ENCODE measurements around the gene DALRD3.

Gene DALRD3

GRCh38 chr3:48970586-48970985 lies 47.8 kb downstream of the DALRD3 start:
- no peak overlapping the region for H3K4me3 Mint-ChIP-seq
- no peak for TF ChIP-seq CTCF (IDR thresholded peaks at IDR 0.05)
- no peak overlapping the region for H3K27ac Mint-ChIP-seq
- no peaks in the 10 kb centered on the region for H3K4me1 Mint-ChIP-seq
- no peaks in the 10 kb centered on the region for H3K9me3 Mint-ChIP-seq
- H3K36me3 Mint-ChIP-seq (ENCODE audit: low read depth) = peaks cover 78% of the 10 kb centered on the region
- no peak for DNase-seq
- peaks cover 3% of the 10 kb centered on the region for H3K27me3 Mint-ChIP-seq (ENCODE audit: low read depth, poor library complexity)

- Mint-ChIP-seq H3K9me3 (no peaks in the 10 kb centered on the region), H3K4me3 (no peak overlapping the region), H3K27me3 (ENCODE audit: low read depth, poor library complexity) (peaks cover 3% of the 10 kb centered on the region), H3K36me3 (ENCODE audit: low read depth) (peaks cover 80% of the 10 kb centered on the region), H3K4me1 (no peaks in the 10 kb centered on the region), H3K27ac (peak overlapping the region; percentile 89)
- TF ChIP-seq CTCF (IDR thresholded peaks at IDR 0.05) = no peak
- no peak for DNase-seq
Measured at GRCh38 chr3:48966876-48967361, 51.5 kb downstream of the DALRD3 start.

DNA sequence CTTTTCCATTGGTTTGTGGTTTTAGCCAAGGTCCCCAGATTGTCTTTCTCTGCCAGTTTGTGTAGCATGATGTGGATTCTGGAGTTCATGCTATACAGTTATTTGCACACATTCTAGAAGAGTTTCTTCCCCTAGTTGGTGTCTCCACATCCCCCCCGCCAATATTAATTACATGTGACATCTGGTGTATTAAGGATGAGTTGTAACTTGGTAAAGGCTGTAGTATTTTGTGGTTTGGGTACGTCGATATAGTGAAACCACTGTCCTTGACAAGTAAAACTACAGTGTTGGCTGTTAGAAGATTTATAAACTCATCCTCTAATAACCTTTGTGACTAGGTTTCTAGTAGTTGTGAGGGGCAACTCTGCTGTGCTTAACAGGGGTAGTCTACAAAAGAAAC lies 52.0 kb downstream of the DALRD3 start:
- no peak overlapping the region for H3K4me3 Mint-ChIP-seq
- peak overlapping the region; percentile 71 for H3K27ac Mint-ChIP-seq
- TF ChIP-seq CTCF (IDR thresholded peaks at IDR 0.05) = no peak
- H3K9me3 Mint-ChIP-seq = no peaks in the 10 kb centered on the region
- no peak for DNase-seq
- H3K4me1 Mint-ChIP-seq = no peaks in the 10 kb centered on the region
- peaks cover 3% of the 10 kb centered on the region for H3K27me3 Mint-ChIP-seq (ENCODE audit: low read depth, poor library complexity)
- peaks cover 74% of the 10 kb centered on the region for H3K36me3 Mint-ChIP-seq (ENCODE audit: low read depth)
